Ovary (tissue), 9 donors: ENCODE measurements around the gene KCND3. TPM values are rescaled to one million over a fixed set of nuclear protein-coding genes. Genes with fewer than 3 reads are reported as not detected.

Experiments
- DNase-seq, 5 donors: peaks; one replicate each; pipeline ENCODE4 v3.0.0-alpha.2; 2019 to 2020
- H3K27ac ChIP-seq, 2 donors: fragments of 200-600 bp; one replicate each; pipeline versions ENCODE4 v1.5.1 to v1.8.0; 2019 to 2022
- H3K27me3 ChIP-seq: fragments of 200-600 bp; one replicate; pipeline ENCODE4 v1.8.0; 2022
- H3K36me3 ChIP-seq: fragments of 200-600 bp; sonication (generic); one replicate; pipeline ENCODE4 v1.5.1; 2019
- H3K4me1 ChIP-seq: one replicate; pipeline ENCODE4 v1.8.1; 2013; ENCODE audit warnings: mild to moderate bottlenecking, moderate library complexity; ENCODE audit not compliant: insufficient read depth
- H3K4me3 ChIP-seq: fragments of 200-600 bp; sonication (generic); one replicate; pipeline ENCODE4 v1.5.1; 2017
- H3K9me3 ChIP-seq, 2 donors: fragments of 200-600 bp in 1 of 2; sonication (generic) in 1 of 2; one replicate each; pipeline versions ENCODE4 v1.5.1 to v1.8.1; 2013 to 2019; ENCODE audit warnings: mild to moderate bottlenecking in 1 of 2, moderate library complexity in 1 of 2
- EP300 ChIP-seq: sonication (generic); formaldehyde crosslinking; IDR thresholded peaks from one replicate; pipeline ENCODE4 v1.6.1; 2017; ENCODE audit warnings: antibody characterized with exemption
- POLR2A ChIP-seq: fragments of 450-650 bp; IDR thresholded peaks from one replicate; pipeline ENCODE4 v1.6.1; 2017; ENCODE audit warnings: antibody characterized with exemption, mild to moderate bottlenecking, moderate library complexity
- WGBS, 3 donors: extraction: QIAGEN DNeasy Blood & Tissue Kit in 1 of 3; methylation state at CpG; one replicate each; pipeline versions ENCODE4 v1.1.5 to v1.1.7; 2013 to 2017; 5-methylcytosine and 5-hydroxymethylcytosine counted together
- intact Hi-C, 4 donors: fragments of 100-400 bp; cut with DNase I; formaldehyde crosslinking; loops; one replicate each; pipeline versions ENCODE4 v1.11.0 to v1.15.1; 2022 to 2023
- polyA plus RNA-seq, 2 donors: library from polyadenylated mRNA; stranded (reverse); fragments of 200-250 nt in 1 of 2; fragments of 350-450 nt in 1 of 2; fragmentation: Illumina TruSeq in 1 of 2; extraction: RNeasy Lipid Tissue Mini Kit (QIAGEN cat#74804) in 1 of 2; gene quantifications; one replicate each; pipeline ENCODE4 v1.2.3, GENCODE V29; 2013 to 2014
- total RNA-seq, 7 donors: library from RNA; depleted of rRNA in 2 of 7; stranded (reverse); fragments of >200 nt in 2 of 7; fragmentation: NEBNext Ultra II Directional in 3 of 7; extraction: Animal tissue kit (Norgen Biotek cat#: 25700) in 3 of 7; gene quantifications; one replicate each; pipeline versions ENCODE4 v1.1.0 to v1.2.4, GENCODE V29; 2016 to 2023
- TF ChIP-seq, protein P1 (sequence below), 3 donors: fragments of 450-650 bp in 2 of 3; fragments of 200-600 bp in 1 of 3; IDR thresholded peaks; one replicate each; pipeline versions ENCODE4 v1.5.1 to v1.8.0; 2016 to 2022; ENCODE audit warnings: antibody characterized with exemption in 3 of 3, mild to moderate bottlenecking in 1 of 3
- donor health status: DM: no; HTN: no; CAD: no; lungs with moderate emphysema.
- donor health status: DM: no; HTN: no; CAD: no.
- donor health status: Bipolar disorder and iron deficiency.
- donor health status: DM: yes; HTN: yes; CAD: no.
- donor health status: DM: no; HTN: no; CAD: no.
- donor health status: DM: yes; HTN: yes; CAD: no.

The KCND3 gene
- total and polyA plus RNA-seq, 9 donors = 0.15 to 6.5 (median 0.60) TPM

DNA sequence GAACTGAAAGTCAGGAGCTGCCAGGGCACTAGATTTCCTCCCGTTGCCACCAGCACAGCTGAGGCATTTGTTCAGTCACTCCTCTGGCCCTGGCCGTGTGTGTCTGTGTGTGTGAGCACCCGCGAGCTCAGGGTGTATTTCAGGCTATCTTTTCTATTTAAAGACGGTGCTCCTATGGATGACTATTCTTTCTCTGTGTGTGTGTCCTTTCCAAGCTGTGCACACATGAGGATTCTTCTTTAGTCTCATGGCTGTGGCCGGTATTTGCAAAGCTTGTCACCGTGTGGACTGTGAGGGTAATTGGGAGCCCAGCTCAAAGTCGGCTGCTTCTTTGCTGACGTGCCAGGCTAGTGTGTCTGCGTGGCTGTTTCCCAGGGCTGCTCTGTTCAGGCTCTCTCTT, 3.0 kb upstream of the KCND3 start:
- Histone ChIP-seq H3K4me3 (no peak overlapping the region), H3K27ac (no peak overlapping the region), H3K4me1 (peaks cover 11% of the 10 kb centered on the region), H3K9me3 (no peaks in the 10 kb centered on the region), H3K27me3 (no peaks in the 10 kb centered on the region), H3K36me3 (no peaks in the 10 kb centered on the region)
- 63 to 68% (median 67%) methylated on average over 10 of the region's 10 CpGs for WGBS, 3 donors
- DNase-seq = no peak
- intact Hi-C loops = loop anchor here in 1 of 4 donors (10.0 kb wide), 1 partner anchor 1368 kb away; no protein-coding TSS in a partner anchor
- TF ChIP-seq EP300 = no peak
- no peak for TF ChIP-seq POLR2A
- TF ChIP-seq, protein P1, sequence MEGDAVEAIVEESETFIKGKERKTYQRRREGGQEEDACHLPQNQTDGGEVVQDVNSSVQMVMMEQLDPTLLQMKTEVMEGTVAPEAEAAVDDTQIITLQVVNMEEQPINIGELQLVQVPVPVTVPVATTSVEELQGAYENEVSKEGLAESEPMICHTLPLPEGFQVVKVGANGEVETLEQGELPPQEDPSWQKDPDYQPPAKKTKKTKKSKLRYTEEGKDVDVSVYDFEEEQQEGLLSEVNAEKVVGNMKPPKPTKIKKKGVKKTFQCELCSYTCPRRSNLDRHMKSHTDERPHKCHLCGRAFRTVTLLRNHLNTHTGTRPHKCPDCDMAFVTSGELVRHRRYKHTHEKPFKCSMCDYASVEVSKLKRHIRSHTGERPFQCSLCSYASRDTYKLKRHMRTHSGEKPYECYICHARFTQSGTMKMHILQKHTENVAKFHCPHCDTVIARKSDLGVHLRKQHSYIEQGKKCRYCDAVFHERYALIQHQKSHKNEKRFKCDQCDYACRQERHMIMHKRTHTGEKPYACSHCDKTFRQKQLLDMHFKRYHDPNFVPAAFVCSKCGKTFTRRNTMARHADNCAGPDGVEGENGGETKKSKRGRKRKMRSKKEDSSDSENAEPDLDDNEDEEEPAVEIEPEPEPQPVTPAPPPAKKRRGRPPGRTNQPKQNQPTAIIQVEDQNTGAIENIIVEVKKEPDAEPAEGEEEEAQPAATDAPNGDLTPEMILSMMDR (IDR thresholded peaks at IDR 0.05) = no peak

DNA sequence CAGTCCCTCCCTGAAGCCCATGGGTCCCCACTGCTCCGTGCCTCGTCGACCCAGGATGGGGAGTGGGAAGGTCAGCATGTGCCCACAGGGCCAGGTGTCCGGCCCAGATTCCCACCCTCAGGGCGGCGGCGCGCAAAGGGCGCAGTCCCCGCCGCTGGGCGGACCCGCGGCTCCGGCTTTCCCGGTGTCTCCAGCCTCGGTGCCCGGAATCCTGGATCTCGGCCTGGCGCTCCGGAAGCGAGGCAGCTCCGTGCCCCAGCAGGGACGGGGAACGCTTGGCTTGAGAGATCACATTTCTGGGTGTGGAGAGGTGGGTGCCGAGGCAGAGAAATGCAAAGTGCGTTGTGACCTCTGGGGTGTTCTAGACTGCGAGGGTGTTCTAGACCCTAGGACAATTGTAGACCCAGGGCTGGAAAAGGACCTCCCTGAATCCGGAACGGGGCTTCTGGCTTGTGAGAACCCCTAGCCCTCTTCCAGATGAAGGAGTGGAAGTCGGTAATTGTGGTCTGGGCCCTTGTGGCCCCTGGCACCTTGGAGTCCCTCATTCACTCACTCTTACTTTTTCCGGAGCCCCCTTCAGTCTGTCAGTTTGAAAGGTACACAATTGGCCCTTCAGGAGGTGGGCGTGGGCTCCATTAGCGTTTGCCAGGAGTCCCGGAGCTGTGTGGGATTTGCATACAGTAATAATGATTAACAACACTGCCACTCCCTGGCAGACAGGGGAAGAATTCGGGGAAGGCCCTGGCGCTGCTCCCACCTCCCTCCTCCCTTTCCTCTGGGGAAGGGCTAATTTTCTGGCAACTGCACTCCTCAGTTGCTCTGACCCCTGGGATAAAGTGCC, 1.6 kb upstream of the KCND3 start:
- WGBS, 3 donors = 0 to 1% (median 0%) methylated on average over 35 to 37 of the region's 37 CpGs
- intact Hi-C loops = loop anchor here in 1 of 4 donors (2.0 to 10.0 kb wide), 2 partner anchors 502 to 1366 kb away; no protein-coding TSS in a partner anchor
- H3K4me1 ChIP-seq = peaks cover 11% of the 10 kb centered on the region

DNA sequence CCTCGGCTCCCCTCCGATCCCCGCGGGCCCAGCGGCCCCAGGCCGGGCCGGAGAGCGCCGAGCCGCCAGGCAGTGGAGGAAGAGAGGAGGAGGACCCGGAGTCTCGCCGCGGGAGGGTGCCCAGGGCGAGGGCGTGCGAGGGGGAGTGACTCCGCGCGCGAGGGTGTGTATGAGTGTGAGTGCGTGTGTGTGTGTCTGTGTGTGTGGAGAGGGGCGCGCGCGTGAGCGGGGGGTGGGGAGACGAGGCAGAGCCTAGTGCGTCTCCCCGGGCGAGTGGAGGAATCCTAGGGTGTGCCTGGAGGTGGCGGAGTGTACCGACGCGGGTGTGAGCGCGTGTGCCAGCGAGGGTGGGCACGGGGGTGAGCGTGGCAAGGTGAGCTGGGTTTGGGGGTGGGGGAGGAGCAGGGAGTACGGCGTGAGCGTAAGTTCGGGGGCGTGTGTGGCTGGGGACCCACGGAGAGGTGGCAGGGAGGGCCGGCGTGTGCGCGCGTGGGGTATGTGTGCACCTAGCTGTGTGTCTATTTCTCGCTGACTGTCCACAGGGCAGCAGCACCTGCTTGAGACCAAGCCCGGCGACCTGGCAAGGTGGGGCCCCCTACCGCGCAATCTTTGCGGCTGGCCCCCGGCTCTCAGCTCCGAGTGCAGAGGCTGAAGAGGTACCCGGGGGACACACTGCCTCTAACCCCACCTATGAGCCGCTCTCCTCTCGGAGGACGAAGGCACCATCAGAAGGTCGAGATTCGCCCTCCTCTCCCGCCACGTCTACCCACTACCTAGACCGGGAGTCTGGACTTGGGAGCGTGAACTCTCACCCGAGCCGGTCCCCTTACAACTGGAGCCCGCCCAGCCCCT, 784 bp upstream of the KCND3 start:
- TF ChIP-seq, protein P1 (IDR thresholded peaks at IDR 0.05) = no peak
- TF ChIP-seq EP300 = no peak
- no peak for TF ChIP-seq POLR2A
- H3K36me3 ChIP-seq = no peaks in the 10 kb centered on the region
- H3K27me3 ChIP-seq = no peaks in the 10 kb centered on the region
- peaks cover 11% of the 10 kb centered on the region for H3K4me1 ChIP-seq
- 1% methylated on average over 70 to 72 of the region's 72 CpGs for WGBS, 3 donors
- H3K27ac ChIP-seq = no peak overlapping the region
- no peaks in the 10 kb centered on the region for H3K9me3 ChIP-seq
- intact Hi-C loops = loop anchor here in 1 of 4 donors (2.0 to 10.0 kb wide), 2 partner anchors 501 to 1365 kb away; no protein-coding TSS in a partner anchor
- DNase-seq = peak in 2 of 5 donors; percentile 28 to 41
- H3K4me3 ChIP-seq = peak overlapping the region; percentile 52

More for the DNA sequence above, 1.6 kb upstream of the KCND3 start:
- no peak for TF ChIP-seq POLR2A
- TF ChIP-seq, protein P1 (IDR thresholded peaks at IDR 0.05) = no peak
- TF ChIP-seq EP300 = no peak
- Histone ChIP-seq H3K4me3 (peak overlapping the region; percentile 52), H3K9me3 (no peaks in the 10 kb centered on the region), H3K27me3 (no peaks in the 10 kb centered on the region), H3K36me3 (no peaks in the 10 kb centered on the region), H3K27ac (no peak overlapping the region)
- peak in 3 of 5 donors; percentile 38 to 65 (median 44) for DNase-seq

DNA sequence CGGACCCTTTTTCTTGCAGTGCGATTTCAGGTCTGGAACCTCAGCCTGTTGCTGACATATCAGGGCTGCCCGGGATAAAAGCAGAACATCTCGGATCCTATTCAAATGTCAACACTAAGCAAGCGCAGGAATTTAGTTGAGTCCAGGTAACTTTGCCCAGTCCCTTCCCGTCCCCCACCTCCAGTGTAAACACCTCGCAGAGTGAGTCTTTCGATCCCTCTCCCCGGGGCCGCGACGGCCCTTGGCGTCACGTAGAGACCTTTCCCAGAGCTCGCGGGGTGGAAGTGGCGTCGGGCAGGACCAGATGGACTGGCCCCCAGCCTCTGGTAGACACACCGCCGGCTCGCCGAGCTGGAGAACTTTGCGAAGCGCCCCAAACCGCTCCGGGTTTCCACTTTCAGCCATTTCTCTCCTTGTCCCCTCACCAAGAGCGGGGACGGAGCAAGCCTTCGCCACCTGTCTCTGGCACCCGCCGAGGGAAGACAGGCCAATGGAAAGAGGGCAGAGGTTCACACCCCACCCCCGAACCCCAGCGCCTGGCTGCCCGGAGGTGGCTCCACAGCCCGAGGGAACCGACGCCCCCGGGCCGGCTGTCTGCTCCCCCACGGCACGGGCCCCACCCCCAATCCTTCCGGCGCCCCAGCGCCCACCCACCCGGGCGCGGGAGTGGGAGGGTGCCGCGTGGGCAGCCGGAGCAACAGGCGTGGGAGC, 570 bp downstream of the KCND3 start:
- no peaks in the 10 kb centered on the region for H3K9me3 ChIP-seq
- intact Hi-C loops = no loop called here
- WGBS, 3 donors = 1 to 5% (median 3%) methylated on average over 30 to 51 of the region's 51 CpGs
- no peaks in the 10 kb centered on the region for H3K36me3 ChIP-seq
- H3K27ac ChIP-seq = no peak overlapping the region
- H3K4me1 ChIP-seq = peaks cover 11% of the 10 kb centered on the region
- H3K4me3 ChIP-seq = peak overlapping the region; percentile 52
- TF ChIP-seq EP300 = no peak
- TF ChIP-seq POLR2A = no peak
- TF ChIP-seq, protein P1 (IDR thresholded peaks at IDR 0.05) = no peak
- DNase-seq = no peak
- no peaks in the 10 kb centered on the region for H3K27me3 ChIP-seq
